ENCODE measurements around the gene EFHD2. TPM values are rescaled to one million over a fixed set of nuclear protein-coding genes. Genes with fewer than 3 reads are reported as not detected.
"Not testable (repeated sequence)": the region's sequence is repeated elsewhere in the genome, so short reads cannot be mapped to it uniquely, and the experiment has no call there.

Gene EFHD2
- total and polyA plus RNA-seq, 2 experiments from 2014 or later: 49.9 to 53.1 TPM

DNA sequence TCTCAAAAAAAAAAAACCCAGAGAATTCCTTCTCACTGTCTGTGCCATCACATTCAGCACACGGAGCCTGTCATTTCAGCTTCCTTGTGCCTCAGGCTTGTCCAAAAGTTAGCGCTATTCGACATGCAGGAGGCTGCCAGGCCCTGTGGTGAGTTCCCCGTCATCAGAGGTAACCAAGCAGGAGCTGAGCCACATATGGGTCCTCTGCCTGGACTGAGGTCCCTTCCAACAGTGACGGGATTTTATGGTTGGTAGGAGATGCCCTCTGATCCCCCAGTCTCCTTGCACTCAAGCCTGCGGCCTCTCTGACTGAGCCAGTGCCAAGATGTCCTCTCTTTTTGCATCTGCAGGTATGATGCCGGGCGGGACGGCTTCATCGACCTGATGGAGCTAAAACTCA lies 15.8 kb downstream of the EFHD2 start:
- Histone ChIP-seq H3K9me2 (ENCODE audit: insufficient read depth) (no peaks in the 10 kb centered on the region), H3K27ac (no peak overlapping the region), H3K27me3 (replicated peaks; ENCODE audit: insufficient read depth) (no peaks in the 10 kb centered on the region), H3F3A (ENCODE audit: insufficient read depth) (no peaks in the 10 kb centered on the region), H3K36me3 (ENCODE audit: low read depth) (no peaks in the 10 kb centered on the region), H3K9ac (no peak overlapping the region), H3K4me3 (no peak overlapping the region), H4K20me1 (ENCODE audit: insufficient read depth) (no peaks in the 10 kb centered on the region), H3K4me2 (ENCODE audit: unreplicated experiment) (no peak overlapping the region), H3K79me2 (ENCODE audit: insufficient read depth) (peaks cover 40% of the 10 kb centered on the region), H3K4me1 (ENCODE audit: insufficient read depth) (no peaks in the 10 kb centered on the region), H3K9me3 (ENCODE audit: low read depth) (no peaks in the 10 kb centered on the region), H2AFZ (no peak overlapping the region)
- DNase-seq: no peak
- no peak for TF ChIP-seq EZH2 (IDR thresholded peaks at IDR 0.05; ENCODE audit: insufficient read depth, poor library complexity, severe bottlenecking)
- no peak for TF ChIP-seq EZH2phosphoT487 (IDR thresholded peaks at IDR 0.05; ENCODE audit: insufficient read depth, low read depth)
- 97 to 100% methylated on average over 10 of the region's 10 CpGs for WGBS, 2 experiments (ENCODE audit: low coverage in 1 of 2, low lambda C conversion rate in 2 of 2, missing lambda C conversion rate in 2 of 2)
- in situ Hi-C loops (cut with MboI): loop anchor here (25.0 kb wide), 1 partner anchor 288 kb away; no protein-coding TSS in a partner anchor

DNA sequence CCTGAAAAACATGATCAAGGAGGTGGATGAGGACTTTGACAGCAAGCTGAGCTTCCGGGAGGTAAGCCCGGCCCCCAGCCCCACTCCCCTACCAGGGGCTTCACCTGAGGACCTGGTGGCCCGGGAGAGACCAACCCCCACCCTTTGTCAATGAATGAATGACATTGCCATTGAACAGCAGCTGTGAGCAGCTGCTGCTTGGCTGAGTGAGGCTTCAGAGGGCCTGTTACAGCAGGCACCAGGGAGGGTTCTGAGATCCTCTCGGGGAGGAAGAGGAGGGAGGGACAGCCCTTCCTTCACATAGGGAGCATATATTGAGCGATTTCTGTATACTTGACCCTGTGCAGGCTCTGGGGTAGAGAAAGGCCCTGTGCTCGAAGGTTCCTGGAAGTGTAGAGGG lies 16.3 kb downstream of the EFHD2 start:
- Histone ChIP-seq H3K36me3 (ENCODE audit: low read depth) (no peaks in the 10 kb centered on the region), H3K4me1 (ENCODE audit: insufficient read depth) (no peaks in the 10 kb centered on the region), H3K9ac (no peak overlapping the region), H2AFZ (no peak overlapping the region), H3K79me2 (ENCODE audit: insufficient read depth) (peaks cover 35% of the 10 kb centered on the region), H4K20me1 (ENCODE audit: insufficient read depth) (no peaks in the 10 kb centered on the region), H3K27ac (no peak overlapping the region), H3K27me3 (replicated peaks; ENCODE audit: insufficient read depth) (no peaks in the 10 kb centered on the region), H3K4me3 (no peak overlapping the region), H3K9me2 (ENCODE audit: insufficient read depth) (no peaks in the 10 kb centered on the region), H3K4me2 (ENCODE audit: unreplicated experiment) (no peak overlapping the region), H3F3A (ENCODE audit: insufficient read depth) (no peaks in the 10 kb centered on the region), H3K9me3 (ENCODE audit: low read depth) (no peaks in the 10 kb centered on the region)
- TF ChIP-seq EZH2phosphoT487 (IDR thresholded peaks at IDR 0.05; ENCODE audit: insufficient read depth, low read depth): no peak
- TF ChIP-seq EZH2 (IDR thresholded peaks at IDR 0.05; ENCODE audit: insufficient read depth, poor library complexity, severe bottlenecking): no peak
- in situ Hi-C loops (cut with MboI): loop anchor here (25.0 kb wide), 1 partner anchor 289 kb away; no protein-coding TSS in a partner anchor
- no peak for DNase-seq
- 86 to 88% methylated on average over 6 of the region's 6 CpGs for WGBS, 2 experiments (ENCODE audit: low coverage in 1 of 2, low lambda C conversion rate in 2 of 2, missing lambda C conversion rate in 2 of 2)

DNA sequence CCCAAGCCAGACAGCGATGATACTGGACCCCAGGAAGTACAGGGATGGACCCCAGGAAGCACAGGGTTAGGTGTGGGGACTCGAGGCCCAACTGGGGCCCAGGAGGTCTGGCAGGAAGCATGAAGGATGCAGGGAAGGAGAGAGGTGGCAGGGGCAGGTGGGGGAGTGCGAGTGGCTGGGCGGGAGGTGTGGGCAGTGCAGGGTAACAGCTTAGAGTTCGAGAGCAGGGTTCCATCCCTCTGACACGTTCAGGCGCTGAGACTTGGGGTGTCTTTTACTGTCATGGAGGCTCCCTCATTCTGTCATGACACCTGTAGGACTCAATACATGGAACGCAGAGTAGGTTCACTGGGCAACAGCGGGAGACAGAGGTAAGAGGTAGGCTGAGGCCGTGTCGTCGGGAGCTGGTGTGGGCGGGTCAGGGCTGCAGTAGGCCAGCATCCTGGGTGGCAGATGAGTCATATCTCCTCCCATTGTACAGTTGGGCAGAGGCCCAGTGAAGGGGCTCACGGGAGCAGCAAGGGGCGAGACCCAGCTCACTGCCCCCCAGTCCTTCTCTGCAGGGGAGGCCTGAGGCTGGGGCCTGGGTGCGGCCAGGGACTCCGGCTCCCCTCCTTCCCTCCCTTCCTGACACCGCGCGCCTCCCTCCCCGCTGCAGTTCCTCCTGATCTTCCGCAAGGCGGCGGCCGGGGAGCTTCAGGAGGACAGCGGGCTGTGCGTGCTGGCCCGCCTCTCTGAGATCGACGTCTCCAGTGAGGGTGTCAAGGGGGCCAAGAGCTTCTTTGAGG lies 17.0 kb downstream of the EFHD2 start:
- Histone ChIP-seq H3K4me2 (ENCODE audit: unreplicated experiment) (no peak overlapping the region), H3K36me3 (ENCODE audit: low read depth) (no peaks in the 10 kb centered on the region), H3K79me2 (ENCODE audit: insufficient read depth) (peaks cover 28% of the 10 kb centered on the region), H3K4me1 (ENCODE audit: insufficient read depth) (no peaks in the 10 kb centered on the region), H3F3A (ENCODE audit: insufficient read depth) (no peaks in the 10 kb centered on the region), H3K4me3 (no peak overlapping the region), H3K27me3 (replicated peaks; ENCODE audit: insufficient read depth) (no peaks in the 10 kb centered on the region), H3K9ac (no peak overlapping the region), H3K9me2 (ENCODE audit: insufficient read depth) (no peaks in the 10 kb centered on the region), H4K20me1 (ENCODE audit: insufficient read depth) (no peaks in the 10 kb centered on the region), H3K9me3 (ENCODE audit: low read depth) (no peaks in the 10 kb centered on the region), H3K27ac (no peak overlapping the region), H2AFZ (no peak overlapping the region)
- no peak for TF ChIP-seq EZH2phosphoT487 (IDR thresholded peaks at IDR 0.05; ENCODE audit: insufficient read depth, low read depth)
- TF ChIP-seq EZH2 (IDR thresholded peaks at IDR 0.05; ENCODE audit: insufficient read depth, poor library complexity, severe bottlenecking): no peak
- DNase-seq: no peak
- in situ Hi-C loops (cut with MboI): loop anchor here (25.0 kb wide), 1 partner anchor 289 kb away; no protein-coding TSS in a partner anchor
- 95% methylated on average over 30 of the region's 30 CpGs for WGBS, 2 experiments (ENCODE audit: low coverage in 1 of 2, low lambda C conversion rate in 2 of 2, missing lambda C conversion rate in 2 of 2)

DNA sequence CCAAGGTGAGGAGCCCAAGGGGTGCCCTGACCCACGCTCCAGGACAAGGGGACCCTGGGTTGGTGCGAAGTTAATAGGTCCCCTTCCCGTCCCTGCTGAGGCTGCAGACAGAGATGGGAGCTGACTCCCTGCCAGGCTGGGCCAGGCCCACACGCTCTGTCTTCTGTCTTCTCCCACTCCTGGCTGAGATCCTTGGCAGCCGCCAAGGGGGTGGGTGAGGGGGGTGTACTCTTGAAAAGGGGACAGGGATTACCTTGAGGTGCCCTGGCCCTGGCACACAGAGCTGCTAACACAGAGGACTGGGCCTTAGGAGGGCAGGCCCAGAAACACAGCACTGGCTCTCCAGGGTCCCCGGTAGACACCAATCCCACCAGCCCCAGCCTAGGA lies 17.6 kb downstream of the EFHD2 start:
- no peaks in the 10 kb centered on the region for H4K20me1 ChIP-seq (ENCODE audit: insufficient read depth)
- WGBS, 2 experiments (ENCODE audit: low coverage in 1 of 2, low lambda C conversion rate in 2 of 2, missing lambda C conversion rate in 2 of 2): 93 to 97% methylated on average over 6 of the region's 6 CpGs

DNA sequence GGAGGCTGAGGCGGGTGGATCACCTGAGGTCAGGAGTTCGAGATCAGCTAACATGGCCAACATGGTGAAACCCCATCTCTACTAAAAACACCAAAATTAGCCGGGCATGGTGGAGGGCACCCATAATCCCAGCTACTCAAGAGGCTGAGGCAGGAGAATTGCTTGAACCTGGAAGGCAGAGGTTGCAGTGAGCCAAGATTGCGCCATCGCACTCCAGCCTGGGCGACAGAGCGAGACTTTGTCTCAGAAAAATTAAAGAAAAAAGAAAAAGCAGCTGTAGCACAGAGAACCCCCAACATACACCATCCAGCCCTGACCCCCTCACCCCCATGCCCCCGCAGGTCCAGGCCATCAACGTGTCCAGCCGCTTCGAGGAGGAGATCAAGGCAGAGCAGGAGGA lies 18.6 kb downstream of the EFHD2 start:
- H3K27ac ChIP-seq; H2AFZ ChIP-seq; H3K4me1 ChIP-seq (ENCODE audit: insufficient read depth); H3K9ac ChIP-seq; H3K36me3 ChIP-seq (ENCODE audit: low read depth); H3K4me3 ChIP-seq; H3K27me3 ChIP-seq (replicated peaks; ENCODE audit: insufficient read depth); H4K20me1 ChIP-seq (ENCODE audit: insufficient read depth); H3K9me2 ChIP-seq (ENCODE audit: insufficient read depth); DNase-seq; H3K9me3 ChIP-seq (ENCODE audit: low read depth); H3K4me2 ChIP-seq (ENCODE audit: unreplicated experiment); H3F3A ChIP-seq (ENCODE audit: insufficient read depth): not testable (repeated sequence)
- H3K79me2 ChIP-seq (ENCODE audit: insufficient read depth): peaks cover 14% of the 10 kb centered on the region
- in situ Hi-C loops (cut with MboI): loop anchor here (25.0 kb wide), 1 partner anchor 291 kb away; no protein-coding TSS in a partner anchor
- WGBS, 2 experiments (ENCODE audit: low coverage in 1 of 2, low lambda C conversion rate in 2 of 2, missing lambda C conversion rate in 2 of 2): 91 to 92% methylated on average over 7 to 11 of the region's 11 CpGs

More for the DNA sequence above, 17.6 kb downstream of the EFHD2 start:
- no peaks in the 10 kb centered on the region for H3K27me3 ChIP-seq (replicated peaks; ENCODE audit: insufficient read depth)
- in situ Hi-C loops (cut with MboI): loop anchor here (25.0 kb wide), 1 partner anchor 290 kb away; no protein-coding TSS in a partner anchor
- no peak overlapping the region for H3K27ac ChIP-seq
- H3K36me3 ChIP-seq (ENCODE audit: low read depth): no peaks in the 10 kb centered on the region
- H3F3A ChIP-seq (ENCODE audit: insufficient read depth): no peaks in the 10 kb centered on the region
- H3K4me1 ChIP-seq (ENCODE audit: insufficient read depth): no peaks in the 10 kb centered on the region
- no peak overlapping the region for H2AFZ ChIP-seq
- no peak overlapping the region for H3K4me3 ChIP-seq
- H3K9me2 ChIP-seq (ENCODE audit: insufficient read depth): no peaks in the 10 kb centered on the region
- H3K9me3 ChIP-seq (ENCODE audit: low read depth): no peaks in the 10 kb centered on the region
- H3K9ac ChIP-seq: no peak overlapping the region
- TF ChIP-seq EZH2phosphoT487 (IDR thresholded peaks at IDR 0.05; ENCODE audit: insufficient read depth, low read depth): no peak
- no peak overlapping the region for H3K4me2 ChIP-seq (ENCODE audit: unreplicated experiment)
- no peak for DNase-seq
- H3K79me2 ChIP-seq (ENCODE audit: insufficient read depth): peaks cover 23% of the 10 kb centered on the region
